NCI-H1930 (cell line): ENCODE measurements around the gene ANK2.
"Not testable (repeated sequence)": the region's sequence is repeated elsewhere in the genome, so short reads cannot be mapped to it uniquely, and the experiment has no call there.

ENCODE experiments used
- DNase-seq, 2 experiments: peaks; one replicate each; lab custom pipeline; 2025; lab: John Stamatoyannopoulos, UW

Gene ANK2

GRCh38 chr4:113052379-113052951 is 3.0 kb downstream of the ANK2 start:
- DNase-seq: no peak

GRCh38 chr4:113053883-113054282 is 4.4 kb downstream of the ANK2 start:
- DNase-seq: no peak

GRCh38 chr4:113056318-113056717 is 6.9 kb downstream of the ANK2 start:
- DNase-seq: no peak

- no peak for DNase-seq
Observed at GRCh38 chr4:113057891-113058290, 8.4 kb downstream of the ANK2 start.

- no peak for DNase-seq
Observed at GRCh38 chr4:113059449-113060182, 10.2 kb downstream of the ANK2 start.

- DNase-seq: peak; percentile 37 to 64
Observed at GRCh38 chr4:113060853-113061252, 11.4 kb downstream of the ANK2 start.

GRCh38 chr4:113064244-113064643 is 14.8 kb downstream of the ANK2 start:
- DNase-seq: peak; percentile 91 to 93

GRCh38 chr4:113065629-113066028 is 16.2 kb downstream of the ANK2 start:
- no peak for DNase-seq

- not testable (repeated sequence) for DNase-seq
Observed at GRCh38 chr4:113068771-113069170, 19.3 kb downstream of the ANK2 start.

- DNase-seq: no peak
Observed at GRCh38 chr4:113069212-113069892, 19.9 kb downstream of the ANK2 start.

GRCh38 chr4:113070755-113071154 is 21.3 kb downstream of the ANK2 start:
- DNase-seq: no peak

GRCh38 chr4:113071274-113071673 is 21.8 kb downstream of the ANK2 start:
- no peak for DNase-seq

- no peak for DNase-seq
Observed at GRCh38 chr4:113071805-113072204, 22.4 kb downstream of the ANK2 start.

- no peak for DNase-seq
Observed at GRCh38 chr4:113073451-113074005, 24.1 kb downstream of the ANK2 start.

GRCh38 chr4:113077575-113077974 is 28.1 kb downstream of the ANK2 start:
- no peak for DNase-seq

GRCh38 chr4:113078066-113078465 is 28.6 kb downstream of the ANK2 start:
- DNase-seq: no peak

- no peak for DNase-seq
Observed at GRCh38 chr4:113080050-113080449, 30.6 kb downstream of the ANK2 start.

- DNase-seq: no peak
Observed at GRCh38 chr4:113080624-113081023, 31.2 kb downstream of the ANK2 start.

- DNase-seq: no peak
Observed at GRCh38 chr4:113083346-113083745, 33.9 kb downstream of the ANK2 start.

- no peak for DNase-seq
Observed at GRCh38 chr4:113086172-113086695, 36.8 kb downstream of the ANK2 start.

GRCh38 chr4:113088050-113088449 is 38.6 kb downstream of the ANK2 start:
- DNase-seq: no peak

GRCh38 chr4:113090954-113091353 is 41.5 kb downstream of the ANK2 start:
- DNase-seq: no peak

- DNase-seq: no peak
Observed at GRCh38 chr4:113094331-113094730, 44.9 kb downstream of the ANK2 start.
